ENCODE results near the gene SEPTIN11.
A peak's percentile ranks its signal among the peaks of the same experiment; 100 is the strongest.

The SEPTIN11 gene

DNA sequence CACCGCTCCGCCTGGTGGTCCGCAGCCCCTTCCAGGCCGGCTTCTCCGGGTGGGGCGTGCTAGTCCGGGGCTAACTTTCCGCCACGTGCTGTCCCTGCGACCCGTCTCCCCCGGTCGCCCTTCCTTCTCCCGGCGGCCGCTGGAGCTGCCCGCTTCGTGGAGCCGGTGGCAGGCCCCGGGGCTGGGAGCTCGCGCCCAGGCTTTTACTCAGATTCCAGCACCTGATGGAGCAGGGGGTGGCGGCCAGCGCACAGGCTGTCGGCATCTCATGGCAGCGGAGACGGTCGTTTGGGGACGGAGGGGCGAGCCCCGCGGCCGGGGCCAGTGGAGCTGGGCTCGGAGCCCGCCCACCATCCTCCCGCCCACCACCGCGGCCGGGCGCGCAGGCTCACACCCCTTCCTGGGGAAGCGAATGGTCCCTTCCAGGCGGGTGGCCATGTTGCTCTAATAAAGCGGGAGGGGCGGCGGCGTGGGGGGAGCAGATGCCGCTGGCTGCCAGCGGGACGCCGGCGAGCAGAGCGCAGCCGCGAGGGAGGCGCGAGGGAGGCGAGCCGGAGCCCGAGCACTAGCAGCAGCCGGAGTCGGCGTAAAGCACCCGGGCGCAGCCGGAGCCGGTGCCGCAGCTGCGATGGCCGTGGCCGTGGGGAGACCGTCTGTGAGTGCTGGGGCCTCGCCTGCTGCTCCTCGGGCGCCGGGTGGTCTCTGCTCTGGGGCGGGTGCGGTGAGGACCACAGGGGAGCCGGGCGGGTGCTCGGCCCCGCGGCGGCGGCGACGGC lies at the start of gene SEPTIN11:
TSS of gene SEPTIN11 (plus strand) at position 477 of the 776 bp plus-strand sequence. CDS start at position 629, 152 bp downstream.
- DNase-seq: peak; percentile 81

GRCh38 chr4:76902233-76902890 lies 47.2 kb upstream of the SEPTIN11 start:
- no peak for DNase-seq

DNA sequence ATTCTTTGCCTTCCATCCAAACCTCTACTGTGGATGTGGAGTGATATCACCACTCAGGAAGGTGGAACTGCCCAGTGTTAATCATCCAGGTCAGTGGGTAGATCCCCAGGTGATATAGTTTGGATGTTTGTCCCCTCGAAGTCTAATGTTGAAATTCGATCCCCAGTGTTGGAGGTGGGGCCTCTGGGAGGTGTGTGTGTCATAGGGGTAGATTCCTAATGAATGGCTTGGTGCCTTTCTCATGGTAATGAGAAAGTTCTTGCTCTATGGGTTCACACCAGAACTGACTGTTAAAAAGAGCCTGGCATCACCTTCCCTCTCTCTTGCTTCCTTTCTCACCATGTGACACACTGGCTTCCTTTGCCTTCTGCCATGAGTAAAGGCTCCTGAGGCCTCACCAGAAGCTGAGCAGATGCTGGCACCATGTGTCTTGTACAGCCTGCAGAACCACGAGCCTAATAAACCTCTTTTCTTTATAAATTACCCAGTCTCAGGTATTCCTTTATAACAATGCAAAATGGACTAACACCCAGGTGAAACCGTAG lies 44.8 kb upstream of the SEPTIN11 start:
- DNase-seq: no peak

DNA sequence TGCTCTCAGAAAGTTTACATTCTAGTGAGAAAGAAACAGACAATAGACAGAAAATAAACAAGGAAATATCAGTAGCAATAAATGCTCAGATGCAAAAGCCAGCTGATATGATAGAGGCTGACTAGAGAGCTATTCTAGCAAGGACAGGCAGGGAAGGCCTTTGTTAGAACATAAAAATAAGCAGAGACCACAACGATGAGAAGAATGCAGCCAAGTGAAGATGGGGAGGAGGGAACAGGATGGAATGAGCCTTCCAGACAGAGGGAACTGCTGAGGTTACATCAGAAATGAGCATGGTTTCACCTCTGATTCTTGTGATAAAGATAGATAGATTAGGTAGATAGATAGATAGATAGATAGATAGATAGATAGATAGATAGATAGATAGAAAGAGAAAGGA lies 44.0 kb upstream of the SEPTIN11 start:
- DNase-seq: no peak

- no peak for DNase-seq
These were observed 39.8 kb upstream of the SEPTIN11 start for GRCh38 chr4:76909711-76910110.

GRCh38 chr4:76920715-76921114 lies 28.8 kb upstream of the SEPTIN11 start:
- no peak for DNase-seq

- DNase-seq: no peak
These were observed 25.8 kb upstream of the SEPTIN11 start for GRCh38 chr4:76923619-76924357.

- DNase-seq: no peak
These were observed 22.7 kb upstream of the SEPTIN11 start for GRCh38 chr4:76926841-76927240.

DNA sequence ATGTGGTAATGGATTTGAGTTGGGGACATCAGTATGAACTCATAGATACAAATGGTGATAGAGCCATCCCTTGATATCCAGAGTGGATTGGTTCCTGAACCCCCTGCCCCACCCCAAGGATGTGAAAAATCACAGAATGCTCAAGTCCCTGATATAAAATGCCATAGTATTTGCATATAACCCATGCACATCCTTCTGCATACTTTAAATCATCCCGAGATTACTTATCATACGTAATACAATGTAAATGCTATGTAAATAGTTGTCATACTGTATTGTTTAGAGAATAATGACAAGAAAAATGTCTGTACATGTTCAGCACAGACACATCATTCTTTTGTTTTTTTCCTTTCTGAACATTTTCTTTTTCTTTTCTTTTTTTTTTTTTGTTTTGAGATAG lies 18.9 kb upstream of the SEPTIN11 start:
- no peak for DNase-seq

DNA sequence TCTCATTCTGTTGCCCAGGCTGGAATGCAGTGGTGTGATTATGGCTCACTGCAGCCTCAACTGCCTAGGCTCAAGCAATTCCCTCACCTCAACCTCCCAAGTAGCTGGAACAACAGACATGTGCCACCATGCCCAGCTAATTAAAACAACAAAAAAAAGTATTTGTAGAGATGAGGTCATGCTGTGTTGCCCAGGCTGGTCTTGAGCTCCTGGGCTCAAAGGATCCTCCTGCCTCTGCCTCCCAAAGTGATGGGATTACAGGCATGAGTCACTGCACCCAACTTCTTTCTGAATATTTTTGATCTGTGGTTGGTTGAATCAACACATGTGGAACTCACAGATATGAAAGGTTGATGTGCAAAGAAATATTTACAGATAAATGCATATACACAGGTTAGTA lies 18.5 kb upstream of the SEPTIN11 start:
- no peak for DNase-seq

- DNase-seq: no peak
These were observed 17.8 kb upstream of the SEPTIN11 start for GRCh38 chr4:76931576-76932276.

DNA sequence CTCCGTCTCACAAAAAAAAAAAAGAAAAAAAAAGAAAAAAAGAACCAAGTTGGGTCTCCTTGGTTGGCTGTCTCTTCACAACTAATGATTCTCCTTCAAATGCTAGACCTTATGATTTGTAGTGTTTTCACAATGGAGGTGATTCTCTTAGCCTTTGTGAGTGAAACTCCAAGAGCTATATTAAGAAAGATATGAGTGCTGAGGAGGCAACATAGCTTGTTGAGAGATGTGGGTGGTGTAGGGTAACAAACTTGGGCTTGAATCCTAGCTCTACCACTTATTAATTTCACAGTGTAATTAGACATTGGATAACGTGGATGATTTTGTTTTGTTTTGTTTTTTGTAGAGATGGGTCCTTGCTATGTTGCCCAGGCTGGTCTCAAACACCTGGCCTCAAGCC lies 10.4 kb upstream of the SEPTIN11 start:
- DNase-seq: no peak

- DNase-seq: no peak
These were observed 6.4 kb upstream of the SEPTIN11 start for GRCh38 chr4:76943129-76943620.

DNA sequence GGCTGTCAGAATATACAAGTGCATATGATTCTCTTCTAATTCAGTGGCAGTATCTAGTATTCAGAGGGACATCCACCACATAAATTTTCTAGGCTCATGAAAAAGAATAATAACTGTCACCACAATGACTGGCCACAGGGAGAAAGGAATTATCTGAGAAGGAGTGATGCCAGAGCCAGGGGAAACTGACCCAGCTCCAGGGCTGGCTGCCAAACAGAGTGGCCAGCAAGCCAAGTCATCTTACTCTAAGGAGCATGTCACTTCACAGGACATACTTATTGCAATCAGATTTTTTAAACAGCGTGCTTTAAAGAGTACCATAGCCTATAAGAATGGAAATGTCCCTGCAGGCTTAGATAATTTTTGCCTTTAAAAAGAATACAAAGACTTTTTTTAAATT lies 5.8 kb upstream of the SEPTIN11 start:
- no peak for DNase-seq

- DNase-seq: no peak
These were observed 2.2 kb upstream of the SEPTIN11 start for GRCh38 chr4:76947369-76947768.

DNA sequence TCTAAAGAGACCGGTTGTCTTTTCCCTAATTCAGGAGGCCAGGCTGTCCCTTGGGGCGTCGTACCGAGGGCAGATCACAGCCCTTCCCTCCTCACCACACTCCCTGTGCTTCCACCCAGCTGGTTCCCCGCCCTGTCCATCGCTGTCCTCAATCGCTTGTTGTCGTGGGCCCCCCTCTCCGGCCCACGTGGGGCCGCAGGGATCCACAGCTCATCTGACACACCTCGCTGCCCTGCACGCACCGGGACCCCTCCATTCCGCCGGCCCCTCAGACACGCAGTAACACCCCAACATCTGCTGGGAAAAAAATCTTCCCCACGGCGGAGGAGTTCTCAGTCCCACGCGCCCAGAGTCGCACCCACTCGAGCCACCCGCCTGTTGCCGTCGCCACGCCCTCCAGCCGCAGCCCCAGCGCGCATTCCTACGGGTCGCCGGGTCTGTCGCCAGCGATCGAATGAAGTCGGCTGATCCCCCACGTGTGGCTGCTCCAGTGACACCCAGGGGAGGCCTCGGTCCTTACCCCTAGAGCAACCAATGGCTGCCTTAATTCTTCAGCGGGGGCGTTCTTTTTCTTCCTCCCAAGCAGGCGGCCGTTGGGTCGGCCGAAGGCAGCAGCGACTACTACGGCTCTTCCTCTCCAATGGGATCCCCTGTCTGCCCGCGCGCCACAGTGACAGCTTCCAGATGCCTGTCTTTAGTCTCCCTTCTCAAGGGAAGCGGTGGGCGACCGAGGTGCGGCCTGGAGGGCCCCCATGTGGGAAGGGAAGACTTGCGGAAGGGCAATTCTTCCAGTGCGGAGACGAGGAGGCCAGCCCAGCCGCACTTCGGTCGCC lies 893 bp upstream of the SEPTIN11 start:
- DNase-seq: peak; percentile 22

DNA sequence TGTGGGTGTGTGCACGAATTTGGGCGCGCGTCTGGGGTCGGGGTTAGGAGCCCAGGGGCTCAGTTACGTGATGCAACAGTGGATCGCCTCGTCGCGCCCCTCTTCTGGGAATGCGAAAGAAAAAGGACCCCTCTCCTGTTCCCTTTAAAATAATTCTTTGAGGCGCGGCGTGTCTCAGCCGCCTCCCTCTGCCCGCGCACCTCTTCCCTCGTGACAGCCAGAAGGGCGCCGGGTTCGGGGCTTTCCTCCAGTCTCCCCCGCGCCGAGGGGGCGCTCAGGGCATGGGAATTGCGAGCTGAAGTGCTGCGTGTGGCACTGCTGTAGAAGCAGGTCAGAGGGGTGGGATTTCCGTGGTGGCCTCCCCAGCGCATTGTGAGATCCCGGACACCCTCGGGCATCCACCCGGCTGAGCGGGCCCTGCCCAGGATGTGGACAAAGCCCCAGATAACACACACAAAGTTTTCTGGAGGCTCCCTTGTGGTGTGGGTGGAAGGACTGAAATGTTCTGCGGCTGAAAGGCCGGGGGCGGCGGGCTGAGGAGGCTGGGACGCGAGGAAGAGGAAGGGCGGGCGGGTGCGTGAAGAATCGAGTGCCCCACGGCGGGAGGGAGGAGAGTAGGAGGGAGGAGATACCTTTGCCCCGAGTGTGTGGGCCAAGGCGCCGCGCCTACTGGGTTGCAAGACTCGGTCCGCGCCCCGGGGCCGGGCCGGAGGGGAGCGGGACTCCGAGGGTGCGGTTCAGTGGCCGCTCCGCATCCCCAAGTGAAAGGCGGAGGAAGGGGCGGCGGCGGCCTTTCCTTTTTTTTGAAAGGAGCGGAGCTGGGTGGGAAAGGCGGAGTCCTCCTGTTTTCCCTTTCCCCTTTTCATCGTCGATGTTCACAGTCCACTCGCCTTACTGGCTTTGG lies 752 bp downstream of the SEPTIN11 start:
- no peak for DNase-seq

DNA sequence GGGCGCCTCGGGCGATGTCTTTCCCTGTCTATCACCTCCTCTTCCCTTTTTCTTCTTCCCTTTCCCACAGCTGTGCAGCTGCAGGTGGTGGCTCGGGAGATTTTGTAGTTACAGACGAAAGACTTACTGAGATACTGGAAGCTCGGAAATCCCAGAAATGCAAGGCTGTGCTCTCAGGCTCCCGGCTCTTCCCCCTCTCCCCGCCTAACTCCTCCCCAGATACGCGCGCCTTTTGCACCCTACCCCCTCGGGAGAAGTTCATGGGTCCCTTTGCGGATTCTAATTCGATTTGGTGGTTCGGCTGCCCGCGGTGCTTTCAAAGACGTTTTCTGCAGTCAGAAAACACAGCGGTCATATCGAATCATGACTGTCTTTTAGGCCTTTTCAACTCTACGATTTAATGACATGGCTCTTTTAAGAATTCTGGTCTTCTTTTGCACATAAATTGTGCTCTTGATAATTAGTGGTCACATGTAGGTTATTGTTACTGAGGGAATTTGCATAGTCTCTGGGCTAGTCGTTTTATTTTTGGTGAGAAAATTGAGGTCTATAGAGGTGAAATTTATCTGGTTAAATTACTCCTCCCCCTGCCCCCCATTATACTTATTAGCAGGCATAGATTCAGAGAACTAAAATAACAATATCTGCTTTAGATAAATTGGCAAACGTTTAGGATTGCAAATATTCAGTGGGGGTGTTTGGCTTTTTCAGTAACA lies 1.6 kb downstream of the SEPTIN11 start:
- no peak for DNase-seq

DNA sequence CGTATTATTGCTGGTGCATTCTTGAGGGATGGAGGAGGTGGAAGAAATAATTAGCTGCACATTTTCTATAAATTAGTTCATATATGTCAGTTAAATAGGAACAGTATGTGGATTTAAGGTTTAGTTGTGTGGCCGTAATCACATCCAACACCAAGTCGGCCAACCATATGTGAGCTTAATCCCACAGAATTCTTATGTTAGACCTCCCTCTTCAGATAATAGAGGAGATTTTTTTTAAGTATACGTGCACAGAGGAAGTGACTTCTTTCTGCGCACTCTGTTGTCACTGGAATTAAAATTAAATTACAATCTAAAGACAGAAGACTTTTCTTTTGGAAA lies 2.1 kb downstream of the SEPTIN11 start:
- no peak for DNase-seq

GRCh38 chr4:76952071-76952470 lies 2.5 kb downstream of the SEPTIN11 start:
- DNase-seq: no peak
